HG02973 (cell line): ENCODE data around the gene GALNT18.

Experiments
- ATAC-seq: cut with Tn5 transposase; IDR thresholded peaks from one replicate; pipeline ENCODE4 v1.9.1; 2021; ENCODE audit warnings: moderate library complexity; ENCODE audit not compliant: unreplicated experiment

Gene GALNT18

GRCh38 chr11:11290354-11290753 is 331.5 kb downstream of the GALNT18 start:
- ATAC-seq, result no peak

GRCh38 chr11:11289669-11290068 is 332.1 kb downstream of the GALNT18 start:
- no peak for ATAC-seq

- ATAC-seq, result no peak
These were observed 332.7 kb downstream of the GALNT18 start for GRCh38 chr11:11288972-11289616.

GRCh38 chr11:11284481-11284880 is 337.3 kb downstream of the GALNT18 start:
- ATAC-seq, result no peak

- no peak for ATAC-seq
These were observed 340.2 kb downstream of the GALNT18 start for GRCh38 chr11:11281626-11282025.

- ATAC-seq, result no peak
These were observed 341.0 kb downstream of the GALNT18 start for GRCh38 chr11:11280826-11281225.

GRCh38 chr11:11279956-11280689 is 341.7 kb downstream of the GALNT18 start:
- no peak for ATAC-seq

- ATAC-seq, result no peak
These were observed 349.6 kb downstream of the GALNT18 start for GRCh38 chr11:11272254-11272653.

GRCh38 chr11:11270236-11270775 is 351.5 kb downstream of the GALNT18 start:
- no peak for ATAC-seq

- ATAC-seq, result no peak
These were observed 353.1 kb downstream of the GALNT18 start for GRCh38 chr11:11268706-11269105.

- no peak for ATAC-seq
These were observed 353.7 kb downstream of the GALNT18 start for GRCh38 chr11:11268119-11268518.

DNA sequence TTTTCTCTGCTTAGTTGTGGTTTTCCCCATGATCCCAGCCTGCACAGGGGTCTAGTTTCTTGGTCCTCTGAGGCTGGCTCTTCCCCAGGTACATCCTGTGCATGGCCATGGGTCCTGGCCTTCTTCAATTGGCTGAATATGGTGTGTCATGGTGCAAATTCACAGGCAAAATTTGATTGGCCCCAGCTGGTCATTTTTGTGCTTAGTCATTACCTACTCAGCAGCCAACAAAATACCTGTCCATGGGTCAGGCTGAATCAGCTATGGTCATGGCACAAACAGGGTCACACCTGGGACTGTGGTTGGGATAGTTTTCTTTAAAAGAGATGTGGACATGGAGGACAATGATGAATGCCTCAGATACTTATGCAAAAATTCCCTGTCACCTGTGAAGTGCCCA is 354.5 kb downstream of the GALNT18 start:
- ATAC-seq, result no peak

- ATAC-seq, result no peak
These were observed 355.7 kb downstream of the GALNT18 start for GRCh38 chr11:11265994-11266606.

DNA sequence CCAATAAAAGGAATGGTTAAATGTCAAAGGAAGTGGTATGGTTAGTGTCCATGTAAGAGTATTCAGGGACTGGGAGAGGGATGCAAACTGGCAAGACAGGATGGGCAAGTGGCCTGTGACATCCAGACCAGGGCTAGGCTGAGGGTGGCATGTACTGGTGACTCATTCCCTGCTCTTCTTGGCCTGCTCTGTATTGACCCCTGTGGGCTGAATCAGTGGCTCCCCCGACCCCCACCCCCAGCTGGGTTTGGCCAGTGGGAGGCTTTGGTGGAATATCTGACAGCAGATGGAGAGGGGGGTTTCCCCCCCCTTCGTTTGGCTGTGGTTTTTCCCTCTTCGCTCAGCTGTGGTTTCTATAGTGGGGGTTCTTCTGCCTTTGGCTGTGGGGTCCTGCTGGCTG is 356.5 kb downstream of the GALNT18 start:
- ATAC-seq, result no peak

DNA sequence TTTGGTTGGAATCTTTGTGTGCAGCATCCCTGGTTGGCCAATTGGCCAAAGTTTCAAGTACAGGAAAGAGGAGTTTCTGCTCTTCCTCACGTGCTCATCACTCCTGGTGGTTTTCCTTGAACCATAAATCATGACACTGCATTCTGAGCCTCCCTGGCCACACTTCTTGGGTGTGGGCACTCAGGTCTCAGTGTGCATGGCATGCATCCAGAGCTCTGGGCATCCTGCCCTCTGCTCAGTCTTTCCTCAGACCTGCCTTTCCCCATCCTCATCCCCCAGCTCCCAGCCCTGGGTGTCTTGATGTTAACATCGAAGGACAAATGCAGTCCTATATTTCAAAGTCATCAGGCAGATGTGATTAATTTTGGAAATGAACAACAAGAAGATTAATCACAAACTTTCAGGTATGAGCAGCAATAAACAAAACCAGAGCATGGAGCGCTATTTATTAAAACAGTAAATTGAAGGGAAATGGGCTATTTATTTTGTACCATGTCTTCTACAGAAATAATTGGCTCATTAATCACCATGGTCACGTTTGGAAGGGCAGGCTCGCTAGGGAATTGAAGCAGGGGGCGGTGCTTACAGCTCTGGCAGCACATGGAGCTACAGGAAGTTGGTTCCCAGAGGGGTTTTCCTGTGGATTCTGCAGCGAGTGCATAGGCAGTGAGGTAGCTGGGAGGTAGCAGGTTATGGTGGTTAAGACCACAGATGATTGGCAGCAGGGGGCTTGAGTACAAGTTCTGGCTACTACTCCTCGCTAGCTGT is 358.4 kb downstream of the GALNT18 start:
- ATAC-seq, result no peak

- no peak for ATAC-seq
These were observed 359.5 kb downstream of the GALNT18 start for GRCh38 chr11:11262171-11262920.

DNA sequence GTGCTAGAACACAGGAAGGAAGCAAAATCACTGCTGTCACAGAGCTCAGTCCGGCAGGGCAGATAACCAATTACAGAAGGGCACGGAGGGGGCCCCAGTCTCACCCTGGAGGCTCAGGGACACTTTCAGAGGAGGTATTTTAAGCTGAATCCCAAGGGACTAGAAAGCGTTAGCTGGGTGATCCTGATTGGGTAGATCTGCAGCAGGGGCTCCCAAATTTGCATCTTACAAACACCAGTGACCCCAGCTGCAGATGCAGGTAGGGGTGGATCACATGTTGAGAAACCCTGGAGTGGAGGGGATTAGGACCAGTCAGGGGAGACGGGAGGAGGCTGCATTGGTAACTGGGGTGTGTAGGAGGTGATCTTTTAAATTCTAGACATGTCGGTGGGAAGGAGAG is 360.2 kb downstream of the GALNT18 start:
- no peak for ATAC-seq

DNA sequence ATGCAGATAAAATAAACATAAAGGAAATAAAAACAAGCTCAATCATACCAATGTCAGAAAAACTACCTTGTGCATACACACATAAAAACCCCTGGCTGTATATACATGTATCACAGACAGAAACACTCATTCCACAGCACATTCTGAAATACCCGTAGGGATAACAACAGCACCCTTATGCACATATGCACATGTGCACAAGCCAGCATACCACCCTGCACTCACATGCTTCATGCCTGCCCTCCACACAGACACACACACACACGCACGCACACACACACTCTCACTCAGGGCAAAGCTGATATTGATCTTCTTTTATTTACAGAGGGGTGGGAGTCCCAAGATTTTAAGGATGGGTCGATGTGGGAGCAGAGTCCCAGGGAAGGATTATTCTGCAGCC is 360.9 kb downstream of the GALNT18 start:
- no peak for ATAC-seq

DNA sequence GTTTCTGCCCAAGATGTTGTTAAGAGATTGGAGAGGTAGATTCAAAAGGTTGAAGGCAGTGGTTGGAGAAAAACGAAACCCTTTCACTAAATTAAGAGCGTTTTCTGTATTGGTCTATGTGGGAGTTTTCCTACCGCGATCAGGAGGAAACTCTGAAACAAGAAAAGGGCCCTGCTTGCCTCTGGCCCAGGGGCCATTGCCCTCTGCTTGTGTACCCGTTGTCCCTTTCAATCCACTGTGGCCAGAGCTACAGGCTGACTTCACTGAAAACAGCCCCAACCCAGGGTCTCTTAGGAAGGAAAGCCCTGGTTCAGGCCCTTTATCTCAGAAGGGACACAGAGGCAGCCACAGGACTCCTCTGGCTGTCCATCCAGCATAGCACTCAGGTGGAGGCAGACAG is 367.8 kb downstream of the GALNT18 start:
- no peak for ATAC-seq

DNA sequence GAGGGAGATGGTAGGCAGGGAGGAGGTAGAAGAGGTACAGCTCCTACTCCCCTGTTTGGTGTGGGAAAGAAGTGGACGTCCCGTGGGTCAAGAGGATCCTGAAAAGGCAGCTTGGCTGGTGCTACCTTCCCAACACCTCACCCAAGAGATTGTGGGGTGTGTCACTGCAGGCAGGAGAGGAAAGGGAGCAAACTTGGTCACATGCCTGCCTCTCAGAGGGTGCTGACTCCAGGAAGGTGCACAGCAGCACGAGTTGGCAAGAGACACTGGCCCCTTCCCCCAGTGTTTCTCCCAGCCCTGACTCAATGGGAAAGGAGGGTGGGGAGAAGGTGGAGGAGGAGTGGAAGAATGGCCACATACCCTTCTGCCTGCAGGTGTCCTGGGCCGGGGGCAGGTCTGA is 368.3 kb downstream of the GALNT18 start:
- ATAC-seq, result no peak

DNA sequence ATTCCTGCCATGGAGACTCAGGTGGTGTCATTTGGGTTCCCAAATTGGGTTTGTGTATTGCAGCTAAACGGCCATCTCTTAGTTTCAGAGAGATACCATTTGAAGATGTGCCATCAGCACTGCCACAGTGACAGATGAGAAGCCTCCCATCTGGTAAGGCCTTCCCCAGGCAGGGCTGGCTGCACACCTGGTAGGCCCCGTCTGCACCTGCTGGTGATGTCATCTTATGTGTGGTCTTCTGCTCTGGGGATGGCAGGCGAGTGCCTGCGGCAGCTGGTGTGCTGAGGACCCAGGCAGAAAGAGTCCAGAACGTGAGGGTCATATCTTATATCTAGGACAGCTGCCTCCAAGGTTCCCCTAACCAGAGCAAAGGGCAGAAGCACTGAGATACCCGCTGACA is 369.4 kb downstream of the GALNT18 start:
- ATAC-seq, result no peak
